HepG2 (cell line): ENCODE data around the gene PTPN18. TPM values are rescaled to one million over a fixed set of nuclear protein-coding genes. Genes with fewer than 3 reads are reported as not detected.

Experiments
- ATAC-seq: fragments of 200-7000 bp; cut with Tn5 transposase; 3 replicates; pipeline ENCODE4 v1.9.1; 2020; ENCODE audit warnings: mild to moderate bottlenecking, moderate library complexity
- BruUV-seq: library from RNA; stranded (reverse); fragments of 400-500 nt; replicated peaks from 2 replicates; lab custom pipeline; 2021; lab: Mats Ljungman, UMichigan
- CTCF ChIA-PET: fragments of 300-600 bp; formaldehyde crosslinking; extraction: SDS; loops from one replicate; lab custom pipeline; 2021; ENCODE audit warnings: low total read pairs, inconsistent platforms, low intra/inter-chr PET ratio; lab: Yijun Ruan, JAX
- POLR2A ChIA-PET: fragments of 350-600 bp; sonication (Branson Sonifier 250); formaldehyde crosslinking; loops from one replicate; lab custom pipeline; 2020; ENCODE audit warnings: antibody characterized with exemption, inconsistent platforms; lab: Yijun Ruan, JAX
- DNase-seq: peaks from one replicate; pipeline ENCODE4 v3.0.0-alpha.2; 2015; ENCODE audit warnings: low spot score
- FAIRE-seq: peaks from 3 replicates; lab custom pipeline; 2011; peaks lifted over from hg19 to GRCh38; lab: Jason Lieb, UNC
- H2AFZ ChIP-seq: one replicate; pipeline ENCODE4 v1.6.1; 2011; ENCODE audit warnings: low read length, inconsistent platforms
- H3K27ac ChIP-seq: fragments of 300-600 bp; 3 replicates; pipeline ENCODE4 v1.8.0; 2011; ENCODE audit warnings: mixed run types, mild to moderate bottlenecking, mixed read lengths, low read length, inconsistent platforms; ENCODE audit not compliant: insufficient read depth; ENCODE audit errors: extremely low read length
- H3K27me3 ChIP-seq, 2 experiments: fragments of 200-600 bp in 1 of 2; 2 replicates in 1 of 2; 3 replicates in 1 of 2; pipeline versions ENCODE4 v1.6.0 to v1.8.0; 2011; ENCODE audit warnings: low read length in 2 of 2, mild to moderate bottlenecking in 2 of 2, moderate library complexity in 2 of 2, inconsistent platforms in 1 of 2; ENCODE audit not compliant: insufficient read depth in 2 of 2, control insufficient read depth in 1 of 2
- H3K36me3 ChIP-seq, 2 experiments: fragments of 200-600 bp in 1 of 2; replicated peaks in 1 of 2; 2 replicates in 1 of 2; 3 replicates in 1 of 2; pipeline versions ENCODE4 v1.5.1 to v1.8.0; 2011; ENCODE audit warnings: low read length in 2 of 2, inconsistent platforms in 1 of 2; ENCODE audit not compliant: insufficient read depth in 2 of 2, control insufficient read depth in 1 of 2
- H3K4me1 ChIP-seq: 2 replicates; pipeline ENCODE4 v1.5.1; 2012; ENCODE audit warnings: low read length, inconsistent platforms; ENCODE audit not compliant: insufficient read depth
- H3K4me2 ChIP-seq: 2 replicates; pipeline ENCODE4 v1.6.0; 2011; ENCODE audit warnings: low read depth, low read length, inconsistent platforms
- H3K4me3 ChIP-seq, 3 experiments: fragments of 200-600 bp in 1 of 3; sonication (generic), shearing (Covaris generic) in 1 of 3; replicated peaks in 1 of 3; 2 replicates each; pipeline ENCODE4 v1.5.1; 2011 to 2016; ENCODE audit warnings: low read length in 3 of 3, inconsistent platforms in 2 of 3, low read depth in 2 of 3, mild to moderate bottlenecking in 2 of 3, control low read depth in 1 of 3, mixed read lengths in 1 of 3; ENCODE audit not compliant: insufficient read depth in 1 of 3
- H3K79me2 ChIP-seq: one replicate; pipeline ENCODE4 v1.6.1; 2011; ENCODE audit warnings: low read length, inconsistent platforms; ENCODE audit not compliant: insufficient read depth
- H3K9ac ChIP-seq: 2 replicates; pipeline ENCODE4 v1.6.0; 2011; ENCODE audit warnings: mild to moderate bottlenecking, low read depth, low read length, inconsistent platforms; ENCODE audit not compliant: insufficient read depth
- H3K9me3 ChIP-seq: 2 replicates; pipeline ENCODE4 v1.5.1; 2012; ENCODE audit warnings: mild to moderate bottlenecking, low read length
- H4K20me1 ChIP-seq: 2 replicates; pipeline ENCODE4 v1.6.0; 2011; ENCODE audit warnings: inconsistent platforms, mild to moderate bottlenecking, low read length, moderate library complexity; ENCODE audit not compliant: insufficient read depth
- FOXA1 ChIP-seq, 2 experiments: fragments of 450-650 bp in 1 of 2; sonication (generic) in 1 of 2; formaldehyde crosslinking in 1 of 2; IDR thresholded peaks; 2 replicates each; pipeline versions ENCODE4 v1.4.0 to v1.6.1; 2016 to 2020; ENCODE audit warnings: missing genetic modification reagents in 1 of 2
- HNRNPLL ChIP-seq: fragments of 200-400 bp; formaldehyde crosslinking; IDR thresholded peaks from 2 replicates; pipeline ENCODE4 v1.6.1; 2017; ENCODE audit warnings: mild to moderate bottlenecking, low read depth, low read length; ENCODE audit not compliant: poor library complexity, severe bottlenecking
- IKZF4 ChIP-seq: sonication (generic); formaldehyde crosslinking; IDR thresholded peaks from 2 replicates; pipeline ENCODE4 v1.5.1; 2020; ENCODE audit warnings: borderline replicate concordance, mild to moderate bottlenecking, low read depth, missing genetic modification reagents; ENCODE audit errors: not compliant biosample characterization
- NCOA2 ChIP-seq: sonication (generic); formaldehyde crosslinking; IDR thresholded peaks from 2 replicates; pipeline ENCODE4 v1.8.0; 2022; ENCODE audit warnings: inconsistent platforms
- PRMT3 ChIP-seq: sonication (generic); formaldehyde crosslinking; IDR thresholded peaks from 2 replicates; pipeline ENCODE4 v1.8.1; 2022; ENCODE audit warnings: low read depth, mild to moderate bottlenecking, moderate library complexity, missing genetic modification reagents, borderline replicate concordance
- RFXANK ChIP-seq: IDR thresholded peaks from 2 replicates; pipeline ENCODE4 v1.6.1; 2016
- RNF2 ChIP-seq: fragments of 450-650 bp; conservative IDR thresholded peaks from 2 replicates; pipeline ENCODE4 v1.6.1; 2016; ENCODE audit warnings: low read depth
- SAFB2 ChIP-seq: sonication (generic); formaldehyde crosslinking; IDR thresholded peaks from 2 replicates; pipeline ENCODE4 v1.5.1; 2020; ENCODE audit warnings: missing genetic modification reagents, low read depth, mild to moderate bottlenecking, borderline replicate concordance
- ZKSCAN8 ChIP-seq: IDR thresholded peaks from 2 replicates; pipeline ENCODE4 v1.6.1; 2016; ENCODE audit warnings: borderline replicate concordance, missing genetic modification reagents, missing compliant biosample characterization
- ZNF30 ChIP-seq: sonication (generic); formaldehyde crosslinking; IDR thresholded peaks from 2 replicates; pipeline ENCODE4 v1.5.0; 2020; ENCODE audit warnings: mild to moderate bottlenecking, missing genetic modification reagents
- ZNF318 ChIP-seq: sonication (generic); formaldehyde crosslinking; IDR thresholded peaks from 2 replicates; pipeline ENCODE4 v1.4.0; 2020; ENCODE audit warnings: mild to moderate bottlenecking, missing genetic modification reagents
- ZNF484 ChIP-seq: sonication (generic); formaldehyde crosslinking; IDR thresholded peaks from 2 replicates; pipeline ENCODE4 v1.5.1; 2020; ENCODE audit warnings: mild to moderate bottlenecking, low read depth, missing genetic modification reagents, borderline replicate concordance
- ZNF841 ChIP-seq: sonication (generic); formaldehyde crosslinking; IDR thresholded peaks from 2 replicates; pipeline ENCODE4 v1.8.1; 2023; ENCODE audit warnings: missing genetic modification reagents, borderline replicate concordance
- ZUFSP ChIP-seq: sonication (generic); formaldehyde crosslinking; IDR thresholded peaks from 2 replicates; pipeline ENCODE4 v1.9.0; 2021; ENCODE audit warnings: missing genetic modification reagents, mild to moderate bottlenecking, borderline replicate concordance
- WGBS: methylation state at CpG from one replicate; pipeline ENCODE4 v1.1.6; 2017; ENCODE audit warnings: low lambda C conversion rate; 5-methylcytosine and 5-hydroxymethylcytosine counted together
- in situ Hi-C: cut with HindIII; loops from 2 replicates; pipeline ENCODE4 v1.10.0; 2017; ENCODE audit warnings: low pct_unique_long_range_greater_than_20kb; ENCODE audit not compliant: extremely low pct_ligation_motif_present
- intact Hi-C: fragments of 100-400 bp; cut with micrococcal nuclease; formaldehyde crosslinking; loops from one replicate; pipeline ENCODE4 v1.10.0; 2022; ENCODE audit not compliant: unreplicated experiment
- polyA plus RNA-seq, 8 experiments: library from polyadenylated mRNA; depleted of rRNA in 3 of 8; stranded (reverse) in 7 of 8; unstranded in 1 of 8; fragments of >200 nt; fragmentation: Illumina TruSeq in 4 of 8; extraction: Trizol in 4 of 8; gene quantifications; 2 replicates each; pipeline versions ENCODE4 v1.2.1 to v1.2.3, GENCODE V29; 2011 to 2016; ENCODE audit warnings: low read depth in 4 of 8, missing spikeins in 1 of 8, mixed read lengths in 1 of 8; ENCODE audit not compliant: insufficient read depth in 1 of 8
- total RNA-seq, 5 experiments: library from RNA; depleted of rRNA; stranded (reverse); fragments of >200 nt; fragmentation: Illumina TruSeq; extraction: Trizol; gene quantifications; 2 replicates each; pipeline ENCODE4 v1.2.3, GENCODE V29; 2016; ENCODE audit warnings: low read depth in 1 of 5

Gene PTPN18
- total and polyA plus RNA-seq, 2 of the 13 experiments (the other 11 are each of a cell fraction or from before 2014, with no cell fraction given) = 14.8 to 39.6 TPM

- ChIA-PET CTCF (no interaction called here), POLR2A (no interaction called here)
- ATAC-seq (no peak), DNase-seq (no peak), FAIRE-seq (no peak)
- Histone ChIP-seq H3K9ac (no peak overlapping the region), H3K79me2 (no peaks in the 10 kb centered on the region), H3K4me2 (no peak overlapping the region), H3K36me3 (peaks cover 2 to 11% of the 10 kb centered on the region in 2 experiments; a peak in 2 of 5 replicates), H3K27ac (no peak overlapping the region), H3K27me3 (no peaks in the 10 kb centered on the region), H2AFZ (no peak overlapping the region), H4K20me1 (no peaks in the 10 kb centered on the region), H3K4me3 (no peak overlapping the region), H3K9me3 (no peaks in the 10 kb centered on the region), H3K4me1 (no peaks in the 10 kb centered on the region)
- 30% methylated on average over 1 of the region's 1 CpG for WGBS
- intact Hi-C loops = no loop called here
- no TSS peak for BruUV-seq
- in situ Hi-C loops = no loop called here
- TF ChIP-seq NCOA2 (CRISPR knock-in tag) (no peak), IKZF4 (CRISPR knock-in tag) (no peak), SAFB2 (no peak), ZNF841 (CRISPR knock-in tag) (no peak), HNRNPLL (no peak), ZNF30 (CRISPR knock-in tag) (no peak), ZUFSP (CRISPR knock-in tag) (no peak), RNF2 (no peak), ZNF484 (CRISPR knock-in tag) (no peak), ZNF318 (CRISPR knock-in tag) (no peak), PRMT3 (no peak), RFXANK (no peak), FOXA1 (IDR thresholded peaks at IDR 0.05) (no peak), FOXA1 (CRISPR knock-in tag; IDR thresholded peaks at IDR 0.05) (no peak), ZKSCAN8 (no peak)
Measured at GRCh38 chr2:130366720-130367119, 10.9 kb downstream of the PTPN18 start.
